ENCODE results near the gene RRM2.

- TF ChIP-seq CTCF (IDR thresholded peaks at IDR 0.05) (no peak), POLR2A (IDR thresholded peaks at IDR 0.05; ENCODE audit: low read depth) (no peak), POLR2AphosphoS5 (IDR thresholded peaks at IDR 0.05) (no peak), EP300 (IDR thresholded peaks at IDR 0.05) (no peak)
Observed at GRCh38 chr2:10132996-10133647, 10.6 kb downstream of the RRM2 start.
